Activated CD8-positive, alpha-beta memory T cell treated with anti-CD3 and anti-CD28 coated beads, Interleukin-2, amount 50 U/mL, for 4 hours (primary cell): Measurements from ENCODE around the gene FBXL14.

ENCODE experiments used
- DNase-seq: peaks from one replicate; pipeline ENCODE4 v3.0.0-alpha.2; 2020

Gene FBXL14

DNA sequence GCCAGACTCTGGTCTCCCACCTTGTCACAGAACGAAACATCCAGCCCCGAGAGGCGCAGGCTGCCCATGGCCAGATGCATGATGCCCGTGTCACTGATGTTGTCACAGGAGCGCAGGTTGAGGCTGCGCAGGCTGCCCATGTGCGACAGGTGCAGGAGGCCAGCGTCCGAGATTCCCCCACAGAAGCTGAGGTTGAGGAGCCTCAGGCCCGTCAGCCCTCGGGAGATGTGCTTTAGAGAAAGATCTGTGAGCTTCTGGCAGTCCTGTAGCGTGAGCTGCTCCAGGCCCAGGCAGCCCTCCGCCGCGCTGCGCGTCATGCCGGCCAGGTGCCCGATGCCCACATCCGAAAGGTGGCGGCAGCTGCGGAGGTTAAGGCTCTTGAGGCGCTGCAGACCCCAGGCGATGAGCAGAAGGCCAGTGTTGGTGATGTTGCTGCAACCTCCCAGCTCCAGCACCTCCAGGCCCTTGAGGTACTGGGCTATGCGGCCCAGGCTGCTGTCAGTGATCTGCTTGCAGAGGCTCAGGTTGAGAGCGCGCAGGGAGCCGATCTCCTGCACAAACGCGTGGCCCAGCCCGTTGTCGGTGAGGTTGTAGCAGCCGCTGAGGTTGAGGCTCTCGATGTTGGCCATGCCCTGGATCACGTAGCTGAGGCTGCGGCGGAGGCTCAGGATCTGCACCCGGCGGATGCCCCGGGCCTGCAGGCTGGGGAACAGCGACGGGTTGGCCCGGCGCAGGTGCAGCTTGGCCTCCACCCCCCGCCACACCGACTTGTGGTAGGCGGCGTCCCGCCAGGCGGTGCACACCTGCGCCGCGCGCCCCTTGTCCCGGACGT is 991 bp downstream of the FBXL14 start:
- peak; percentile 52 for DNase-seq

DNA sequence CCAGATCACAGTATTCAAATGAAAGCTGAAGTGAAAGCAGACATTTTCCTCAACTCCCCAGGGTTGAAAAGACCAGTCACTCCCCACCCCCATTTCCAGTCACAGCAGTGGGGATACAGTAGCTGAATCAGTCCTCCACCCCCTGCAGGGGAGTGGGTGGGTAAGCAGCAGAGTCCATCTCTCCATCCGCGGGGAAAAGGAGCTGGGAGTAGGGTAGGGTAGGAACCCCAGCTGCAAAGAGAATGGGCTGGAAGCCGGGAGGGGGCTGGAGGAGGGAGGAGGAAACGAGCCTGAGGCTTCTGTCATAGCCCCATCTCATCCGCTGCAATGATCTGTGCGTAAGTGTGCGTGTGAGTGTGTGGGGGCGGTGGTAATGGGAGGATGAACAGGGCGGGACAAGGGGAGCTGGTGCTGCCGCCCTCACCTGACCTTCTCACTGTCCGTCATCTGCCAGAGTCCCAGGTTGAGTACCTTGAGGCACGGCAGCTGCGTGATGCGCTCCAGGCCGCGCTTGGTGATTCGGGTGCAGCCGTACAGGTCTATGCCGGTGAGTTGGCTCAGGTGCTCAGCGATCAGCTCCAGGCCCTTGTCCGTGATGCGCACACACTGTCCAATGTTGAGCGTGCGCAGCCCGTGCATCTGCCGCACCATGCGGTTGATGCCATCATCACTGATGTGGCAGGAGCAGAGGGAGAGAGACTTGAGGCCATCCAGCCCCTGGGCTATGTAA is 1.8 kb downstream of the FBXL14 start:
- peak; percentile 67 for DNase-seq

DNA sequence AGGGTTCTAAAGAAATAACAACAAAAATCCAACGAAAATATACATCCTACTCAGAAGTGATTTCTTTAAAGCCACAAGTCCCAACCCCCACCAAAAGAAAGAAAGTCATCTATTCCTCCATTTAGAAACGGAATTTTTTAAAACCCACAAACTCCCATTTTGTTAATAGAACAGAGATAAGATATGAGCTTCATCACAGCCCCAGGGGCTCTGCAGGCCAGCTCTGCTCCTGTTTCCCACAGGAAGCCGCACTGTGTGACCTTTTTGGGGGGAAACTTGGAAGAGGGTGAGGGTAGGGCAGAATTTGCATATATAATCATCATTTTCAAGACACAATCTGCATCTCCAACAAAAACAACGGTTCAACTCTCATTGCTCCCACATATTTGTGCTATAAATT is 2.8 kb downstream of the FBXL14 start:
- DNase-seq = no peak

DNA sequence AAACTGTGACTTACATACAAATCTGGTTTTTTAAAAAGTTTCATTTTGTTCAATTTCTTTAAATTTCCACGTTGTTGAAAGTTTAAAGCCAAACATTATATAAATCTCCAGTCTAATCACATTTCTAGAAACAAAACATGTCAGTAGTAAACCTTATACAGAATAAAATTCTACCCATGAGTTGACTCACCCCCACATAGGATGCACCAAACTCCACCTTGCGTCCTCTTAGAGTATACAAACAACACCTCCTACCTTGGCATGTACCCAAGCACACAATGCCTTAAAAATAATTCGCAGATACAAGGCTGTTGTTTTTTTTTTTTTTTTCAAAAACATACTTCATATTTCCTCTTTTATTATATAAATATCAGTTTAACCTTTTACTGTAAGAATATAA is 3.3 kb downstream of the FBXL14 start:
- peak; percentile 25 for DNase-seq

- no peak for DNase-seq
Measured at GRCh38 chr12:1590221-1590979, 4.0 kb downstream of the FBXL14 start.

- no peak for DNase-seq
Measured at GRCh38 chr12:1588575-1588947, 5.8 kb downstream of the FBXL14 start.

DNA sequence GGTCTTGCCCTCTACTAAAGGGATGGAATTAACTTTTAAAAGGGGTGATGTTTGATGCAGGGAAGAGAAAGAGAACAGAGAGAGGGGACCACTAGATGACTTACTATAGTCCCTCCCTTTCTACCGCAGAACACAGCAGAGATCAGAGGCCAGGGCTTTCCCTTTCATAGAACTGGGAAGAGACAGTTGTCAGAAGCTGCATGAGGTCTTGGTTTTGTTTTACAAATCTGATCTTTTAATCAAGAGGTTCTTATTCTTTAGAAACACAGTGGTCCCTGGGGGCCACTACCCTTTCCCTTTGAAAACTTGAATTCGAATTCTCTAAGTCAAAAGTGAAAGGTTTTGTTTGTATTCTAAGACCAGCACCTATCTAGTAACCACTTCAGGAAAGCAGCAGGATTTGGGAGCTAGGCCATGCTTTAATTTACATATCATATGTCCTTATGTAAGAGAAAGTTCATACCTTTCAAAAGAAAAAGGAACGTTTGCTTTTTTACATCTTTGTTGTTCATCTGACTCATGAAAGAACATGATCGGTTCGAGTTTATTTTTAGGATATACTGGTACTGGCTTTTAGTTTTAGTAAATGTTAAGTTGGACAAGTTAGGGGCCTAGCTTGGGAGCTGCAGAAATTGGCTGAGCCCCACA is 6.3 kb downstream of the FBXL14 start:
- no peak for DNase-seq

- DNase-seq = no peak
Measured at GRCh38 chr12:1584326-1584725, 10.1 kb downstream of the FBXL14 start.

DNA sequence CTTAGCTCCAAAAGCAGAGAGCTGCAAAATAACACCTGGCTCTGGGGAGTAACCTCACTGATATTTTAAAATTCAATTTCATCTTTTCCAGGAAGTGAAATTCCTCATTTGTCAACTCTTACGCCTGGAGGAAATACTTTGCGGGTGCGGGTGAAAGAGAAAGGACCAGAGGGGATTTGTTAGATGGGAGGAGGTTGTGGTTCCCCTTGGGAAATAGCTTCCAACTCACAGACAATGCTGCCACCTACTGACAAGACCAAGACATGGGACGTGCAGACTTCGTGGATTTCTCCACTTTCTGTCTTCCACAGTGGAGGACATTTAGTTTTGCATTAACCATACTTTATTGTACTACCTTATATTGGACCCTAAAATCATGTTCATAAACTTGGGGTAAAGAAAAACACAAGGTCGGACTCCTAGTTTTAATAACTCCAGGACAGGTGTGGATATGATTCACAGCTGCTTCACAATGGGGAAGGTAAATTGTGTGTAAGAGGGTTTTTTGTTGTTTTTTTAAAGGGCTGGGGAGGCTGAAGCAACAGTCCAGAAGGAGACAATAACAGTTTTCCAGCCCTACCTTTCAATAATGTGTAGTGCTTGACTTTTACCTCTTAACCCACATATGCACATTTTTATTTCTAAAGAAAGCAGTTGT is 10.8 kb downstream of the FBXL14 start:
- peak; percentile 60 for DNase-seq

DNA sequence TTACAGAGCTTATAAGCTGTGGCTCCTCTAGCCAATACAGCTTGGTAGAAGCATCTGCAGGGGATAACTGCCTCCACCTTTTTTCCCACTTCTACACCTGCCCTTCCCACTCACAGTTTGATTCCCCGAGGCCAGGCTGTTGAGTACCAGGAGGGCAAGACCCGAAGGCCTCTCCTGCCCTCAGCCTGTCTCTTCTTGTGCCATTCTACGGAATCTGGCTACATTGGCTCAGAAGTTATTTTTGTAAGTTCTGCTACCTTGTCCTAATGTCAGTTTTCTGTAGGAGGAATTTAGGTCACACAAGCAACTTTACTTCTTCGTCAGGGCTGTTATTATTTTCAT is 11.7 kb downstream of the FBXL14 start:
- no peak for DNase-seq

DNA sequence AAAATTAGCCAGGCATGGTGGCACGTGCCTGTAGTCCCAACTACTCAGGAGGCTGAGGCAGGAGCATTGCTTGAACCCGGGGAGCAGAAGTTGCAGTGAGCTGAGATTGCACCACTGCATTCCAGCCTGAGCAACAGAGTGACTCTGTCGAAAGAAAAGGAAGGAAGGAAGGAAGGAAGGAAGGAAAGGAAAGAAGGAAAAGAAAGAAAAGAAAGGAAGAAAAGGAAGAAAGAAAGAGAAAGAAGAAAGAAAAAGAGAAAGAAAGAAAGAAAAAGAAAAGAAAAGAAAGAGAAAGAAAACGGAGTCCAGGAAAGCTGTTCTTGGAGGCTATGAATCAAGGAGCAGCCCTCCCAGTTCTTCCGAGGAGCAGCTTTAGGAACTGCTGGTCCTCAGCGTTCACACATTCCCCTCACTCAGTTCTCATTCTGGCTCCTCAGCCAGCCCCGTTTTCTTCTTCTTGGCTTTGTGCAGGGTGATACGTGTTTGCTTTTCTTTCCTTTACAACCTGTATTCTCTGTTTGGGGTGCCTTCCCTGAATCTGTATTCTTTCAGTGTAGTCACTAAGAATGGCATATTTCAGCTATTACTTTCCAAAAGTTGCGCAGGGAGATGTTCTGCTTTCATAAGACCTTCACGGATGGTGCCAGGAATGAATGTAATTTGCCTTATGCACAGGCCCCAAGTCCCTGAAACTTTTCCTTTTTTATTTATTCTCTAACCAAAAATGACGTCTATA is 12.2 kb downstream of the FBXL14 start:
- no peak for DNase-seq

GRCh38 chr12:1580526-1580925 is 13.9 kb downstream of the FBXL14 start:
- DNase-seq = no peak

DNA sequence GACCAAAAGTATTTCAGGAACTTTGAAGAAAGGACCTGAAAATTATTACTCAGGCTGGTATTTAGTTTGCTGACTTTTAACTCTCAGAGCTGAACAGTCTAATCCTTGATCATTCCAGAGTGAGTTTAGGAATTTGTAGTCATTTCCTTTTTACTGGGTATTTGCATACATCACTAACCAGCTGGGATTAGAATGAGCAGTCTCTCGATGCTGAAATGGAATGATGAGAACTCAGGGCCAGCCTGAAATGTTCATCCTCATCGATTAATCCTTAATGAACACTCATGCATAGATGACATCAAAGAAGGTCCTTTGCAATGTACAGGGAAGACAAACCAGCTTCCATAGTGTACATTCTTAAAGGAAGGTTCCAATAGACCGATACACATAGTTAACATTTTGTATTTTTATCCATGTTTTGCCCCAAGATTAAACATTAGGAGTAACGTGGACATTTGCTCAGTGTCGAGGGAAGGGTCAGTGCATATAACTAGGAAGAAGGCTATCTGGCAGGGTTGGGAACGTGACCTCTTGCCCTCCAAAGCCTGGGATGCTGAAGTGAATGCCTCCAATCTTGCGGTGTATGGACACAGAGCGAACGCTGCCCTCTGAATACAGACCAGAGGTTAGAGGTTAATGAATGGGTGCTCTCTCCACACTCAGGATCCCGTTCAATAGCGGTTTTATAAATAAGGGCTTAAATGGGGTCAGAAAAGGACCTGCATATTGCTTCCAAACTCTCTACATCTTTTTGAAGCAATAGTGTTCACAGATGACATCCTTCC is 14.5 kb downstream of the FBXL14 start:
- no peak for DNase-seq

GRCh38 chr12:1576410-1577241 is 17.8 kb downstream of the FBXL14 start:
- no peak for DNase-seq

DNA sequence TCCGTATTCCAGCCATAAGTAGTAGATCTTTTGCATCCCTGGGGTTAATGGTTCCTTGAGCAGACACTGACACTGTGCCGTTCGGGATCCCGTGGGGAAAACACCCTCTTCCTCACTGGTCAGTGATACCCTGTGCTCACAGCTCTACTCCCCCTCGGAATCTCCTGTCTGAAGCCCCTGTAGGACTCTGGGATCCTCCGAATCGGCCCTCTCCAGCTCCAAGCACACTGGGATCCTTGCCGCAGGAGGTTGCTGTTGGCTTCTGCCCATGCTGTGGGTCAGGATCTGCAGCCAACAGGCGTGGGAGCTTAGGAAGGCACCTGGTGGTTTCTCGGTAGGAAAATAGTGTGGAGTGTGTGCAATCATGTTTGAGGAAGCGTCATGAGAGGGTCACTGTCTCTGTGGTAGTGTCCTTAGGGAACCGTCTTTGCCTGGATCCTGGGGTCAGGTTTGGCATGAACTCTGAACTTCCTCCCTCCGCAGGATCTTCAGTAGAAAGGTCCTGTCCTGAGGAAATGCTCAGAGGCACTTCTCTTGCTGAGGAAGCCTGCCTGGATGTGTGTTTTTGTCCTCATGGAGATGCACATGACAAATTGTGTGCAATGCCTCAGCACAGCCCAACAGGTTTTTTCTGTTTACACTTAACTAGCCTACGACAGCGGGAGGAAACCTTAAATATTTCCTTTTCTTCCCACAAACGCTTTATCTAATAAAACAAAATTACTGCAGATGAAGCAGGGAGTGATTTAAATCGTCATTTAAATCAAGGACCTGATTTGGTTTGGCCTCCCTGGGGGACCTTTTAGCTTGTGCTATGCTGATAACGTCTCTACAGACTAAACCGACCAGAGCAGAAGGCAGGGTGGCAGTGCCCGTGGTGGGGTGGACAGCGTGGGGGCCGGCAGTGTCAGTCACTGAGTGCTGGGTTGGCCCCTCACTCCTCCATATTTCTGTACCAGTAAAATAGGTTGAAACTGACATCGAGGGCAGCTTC is 18.7 kb downstream of the FBXL14 start:
- no peak for DNase-seq

- no peak for DNase-seq
Measured at GRCh38 chr12:1574865-1575259, 19.5 kb downstream of the FBXL14 start.

- no peak for DNase-seq
Measured at GRCh38 chr12:1573960-1574864, 20.2 kb downstream of the FBXL14 start.

GRCh38 chr12:1572731-1573130 is 21.6 kb downstream of the FBXL14 start:
- no peak for DNase-seq
